Measurements from ENCODE around the gene FADS6.
"Not testable (repeated sequence)": the region's sequence is repeated elsewhere in the genome, so short reads cannot be mapped to it uniquely, and the experiment has no call there.

Gene FADS6

GRCh38 chr17:74888469-74888868, 5.0 kb downstream of the FADS6 start:
- no peak for DNase-seq (ENCODE audit: low spot score)

GRCh38 chr17:74883241-74883745, 10.1 kb downstream of the FADS6 start:
- DNase-seq (ENCODE audit: low spot score), result no peak

DNA sequence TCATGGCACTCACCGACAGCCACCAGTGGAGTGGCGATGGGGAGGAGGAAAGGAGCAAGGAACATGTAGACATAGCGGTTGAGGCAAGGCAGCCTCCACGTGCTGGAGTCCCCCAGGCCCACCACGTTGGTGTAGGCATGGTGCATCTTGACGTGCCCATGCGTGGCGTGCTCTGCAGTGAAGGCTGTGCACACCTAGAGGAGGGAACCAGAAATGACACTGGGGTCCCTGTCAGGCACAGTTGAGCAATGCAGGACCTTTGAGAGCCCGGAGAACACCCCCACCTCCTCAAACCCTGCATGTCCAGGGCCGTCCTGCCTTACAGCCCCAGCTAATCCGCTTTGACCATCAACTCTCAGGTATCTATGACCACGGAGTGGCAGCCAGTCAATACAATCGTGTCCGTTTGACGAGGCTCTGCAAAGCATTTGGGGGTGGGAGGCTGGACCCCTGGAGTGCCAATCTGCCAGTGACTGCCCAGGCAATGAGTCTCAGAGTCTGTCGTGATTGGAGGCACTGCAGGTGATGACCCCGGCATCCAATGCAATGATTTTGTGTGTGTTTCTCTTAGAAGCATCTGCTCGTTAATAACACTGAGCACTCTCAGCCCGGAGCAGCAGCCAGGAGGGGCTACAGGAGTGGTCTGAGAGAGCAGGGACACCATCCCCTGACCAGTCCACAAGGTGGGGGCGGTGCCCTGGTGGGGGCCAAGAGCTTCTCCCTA, 10.8 kb downstream of the FADS6 start:
- DNase-seq (ENCODE audit: low spot score), result no peak

- no peak for DNase-seq (ENCODE audit: low spot score)
Observed at GRCh38 chr17:74881073-74881472, 12.4 kb downstream of the FADS6 start.

DNA sequence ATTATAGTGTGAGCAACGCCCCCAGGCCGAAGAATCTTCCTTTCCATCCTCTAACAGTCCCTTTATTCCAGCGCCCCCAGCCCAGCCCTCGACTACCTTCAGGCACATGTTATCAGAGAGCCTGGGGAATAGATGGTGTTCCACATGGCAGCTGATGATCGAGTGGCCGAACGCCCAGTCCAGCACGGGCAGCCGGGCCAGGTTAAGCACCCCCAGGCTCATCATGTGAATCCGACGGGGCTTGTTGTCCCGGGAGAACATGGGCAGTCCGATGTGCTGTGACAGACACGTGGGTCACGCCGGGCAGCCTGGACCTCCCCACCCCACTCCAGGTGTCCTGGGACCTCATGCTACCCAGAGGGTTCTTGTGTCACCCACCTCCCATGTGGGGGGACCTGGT, 14.1 kb downstream of the FADS6 start:
- DNase-seq (ENCODE audit: low spot score), result no peak

GRCh38 chr17:74878658-74879057, 14.8 kb downstream of the FADS6 start:
- DNase-seq (ENCODE audit: low spot score), result no peak

- no peak for DNase-seq (ENCODE audit: low spot score)
Observed at GRCh38 chr17:74877592-74878548, 15.6 kb downstream of the FADS6 start.

GRCh38 chr17:74875977-74876593, 17.3 kb downstream of the FADS6 start:
- DNase-seq (ENCODE audit: low spot score), result no peak

DNA sequence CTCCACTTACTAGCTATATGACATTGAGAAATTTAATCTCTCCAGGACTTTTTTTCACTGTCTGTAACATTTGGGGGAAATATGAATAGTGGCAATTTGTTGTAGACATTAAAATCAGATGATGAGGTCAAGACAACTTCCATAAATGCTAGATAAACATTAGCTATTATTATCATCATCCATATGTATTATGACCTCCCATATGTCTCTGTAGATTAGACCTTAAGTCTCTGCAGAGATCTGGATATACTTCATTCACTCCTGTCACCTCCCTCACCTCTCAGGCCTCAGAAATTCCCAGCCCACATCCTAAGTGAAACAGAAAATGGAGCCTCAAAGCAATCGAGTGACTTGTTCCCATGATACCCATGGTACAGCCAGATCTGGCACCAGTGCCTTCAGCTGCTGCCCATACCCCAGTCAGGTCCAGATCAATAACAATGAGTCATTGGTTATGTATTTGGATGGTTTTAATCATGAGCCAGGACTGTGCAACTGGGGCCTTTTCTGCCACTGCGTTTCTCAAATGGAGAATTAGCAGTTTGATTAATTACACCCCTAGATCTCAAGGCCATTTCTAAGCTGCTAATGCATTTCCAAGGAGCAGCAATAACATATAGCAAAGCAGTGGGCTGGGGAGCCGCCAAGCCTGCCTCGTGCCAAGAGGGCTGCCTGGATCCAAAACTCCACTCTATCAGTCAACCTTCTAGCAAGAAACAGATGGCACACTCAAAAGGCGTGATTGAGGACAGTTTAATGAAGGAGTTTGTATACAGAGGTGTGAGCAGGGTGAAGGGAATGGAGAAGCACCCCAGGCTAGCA, 18.1 kb downstream of the FADS6 start:
- DNase-seq (ENCODE audit: low spot score), result no peak

- no peak for DNase-seq (ENCODE audit: low spot score)
Observed at GRCh38 chr17:74874615-74875037, 18.8 kb downstream of the FADS6 start.

GRCh38 chr17:74873874-74874614, 19.4 kb downstream of the FADS6 start:
- DNase-seq (ENCODE audit: low spot score), result peak; percentile 13

DNA sequence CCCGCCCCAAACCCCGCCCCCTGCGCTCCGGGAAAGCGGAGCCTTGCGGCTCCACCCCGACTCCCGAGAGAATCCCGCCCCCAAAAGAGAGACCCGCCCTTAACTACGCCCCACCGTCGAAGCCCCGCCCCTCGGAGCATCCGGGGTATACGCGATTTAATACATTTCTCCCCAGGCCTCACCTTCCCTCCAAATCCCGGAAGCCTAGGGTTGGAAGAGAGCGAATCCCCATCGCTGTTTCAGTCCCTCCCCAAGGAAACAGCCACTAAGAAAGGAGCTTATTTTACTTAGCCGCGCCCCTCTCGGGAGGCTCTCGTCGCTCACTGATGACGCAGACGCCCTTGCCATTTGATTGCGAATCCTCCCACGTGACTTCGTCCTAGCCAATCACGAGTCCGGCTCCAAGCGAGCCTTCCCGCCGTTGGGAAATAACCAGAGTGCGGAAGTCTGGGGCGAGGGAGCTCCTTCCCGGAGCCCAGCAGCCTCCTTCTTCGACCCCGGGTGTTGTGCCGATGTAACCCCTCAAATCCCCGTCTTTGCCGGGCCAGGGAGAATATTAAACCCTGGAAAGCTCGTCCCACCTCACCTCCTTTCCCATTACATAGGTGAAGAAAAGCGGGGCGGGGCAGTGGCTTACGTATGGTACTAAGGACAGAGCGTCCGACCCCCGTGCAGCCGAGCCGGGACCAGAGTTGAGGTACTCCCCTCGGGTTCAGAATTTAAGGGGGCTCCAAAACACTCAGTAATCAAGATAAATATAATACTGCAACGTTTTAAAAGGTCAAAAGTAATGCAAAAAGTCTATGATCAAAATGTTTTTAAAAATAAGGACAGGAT, 20.2 kb downstream of the FADS6 start:
- DNase-seq (ENCODE audit: low spot score), result peak; percentile 100

- no peak for DNase-seq (ENCODE audit: low spot score)
Observed at GRCh38 chr17:74872313-74873036, 21.0 kb downstream of the FADS6 start, which contains the start of gene FDXR. FDXR (minus strand) TSS chr17:74872994; CDS start chr17:74872944, 50 bp downstream.

DNA sequence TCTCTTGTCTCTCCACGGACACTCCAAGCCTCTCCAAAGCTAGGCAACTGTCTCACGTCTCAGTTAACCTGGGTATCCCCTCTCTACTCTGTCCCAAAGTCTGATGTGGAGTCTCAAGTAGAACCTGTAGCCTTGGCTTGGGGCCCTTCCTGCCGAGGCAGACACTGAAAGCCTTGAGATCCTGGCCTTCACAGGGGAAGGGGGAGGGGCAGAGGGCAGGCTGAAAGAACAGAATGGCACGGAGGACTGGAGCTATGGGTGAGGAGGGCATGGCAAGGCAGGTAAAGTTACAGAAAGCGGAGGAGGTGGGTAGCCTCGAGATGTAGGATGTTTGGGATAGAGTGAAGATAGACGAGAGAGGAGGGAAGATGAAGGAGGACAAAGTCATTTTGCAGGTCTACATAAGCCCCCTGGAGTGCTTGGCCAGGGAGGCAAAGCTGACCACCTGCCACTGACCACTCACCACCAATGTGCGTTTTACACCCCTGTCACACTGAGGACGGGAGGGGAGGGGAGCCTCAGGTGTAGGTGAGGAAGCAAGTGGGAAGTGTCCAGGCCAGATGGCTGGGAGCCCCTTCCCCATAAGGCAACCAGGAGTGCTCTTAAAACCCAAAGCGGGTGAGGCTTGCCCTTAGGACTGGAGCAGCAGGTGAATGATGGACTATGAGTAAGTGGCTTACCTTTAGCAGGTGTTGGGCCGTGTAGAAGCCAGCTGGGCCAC, 21.9 kb downstream of the FADS6 start:
- DNase-seq (ENCODE audit: low spot score), result no peak

DNA sequence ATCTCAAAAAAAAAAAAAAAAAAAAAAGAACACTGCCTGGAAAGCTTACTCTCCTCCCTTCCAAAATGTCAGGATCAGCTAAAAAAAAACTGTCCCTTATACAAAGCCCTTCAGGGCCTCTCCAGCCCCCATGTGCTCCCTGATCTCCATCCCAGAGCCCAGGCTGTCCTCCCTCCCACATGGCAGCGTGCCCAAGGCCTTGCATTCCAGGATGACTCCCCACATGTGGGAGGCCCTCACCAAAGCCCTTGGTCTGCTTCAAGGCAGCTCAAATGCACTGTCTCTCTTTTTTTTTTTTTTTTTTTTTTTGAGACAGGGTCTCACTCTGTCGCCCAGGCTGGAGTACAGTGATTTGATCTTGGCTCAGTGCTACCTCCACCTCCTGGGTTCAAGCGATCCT, 22.9 kb downstream of the FADS6 start:
- DNase-seq (ENCODE audit: low spot score), result no peak

GRCh38 chr17:74870028-74870427, 23.4 kb downstream of the FADS6 start:
- not testable (repeated sequence) for DNase-seq (ENCODE audit: low spot score)

GRCh38 chr17:74868908-74869255, 24.6 kb downstream of the FADS6 start:
- DNase-seq (ENCODE audit: low spot score), result no peak

DNA sequence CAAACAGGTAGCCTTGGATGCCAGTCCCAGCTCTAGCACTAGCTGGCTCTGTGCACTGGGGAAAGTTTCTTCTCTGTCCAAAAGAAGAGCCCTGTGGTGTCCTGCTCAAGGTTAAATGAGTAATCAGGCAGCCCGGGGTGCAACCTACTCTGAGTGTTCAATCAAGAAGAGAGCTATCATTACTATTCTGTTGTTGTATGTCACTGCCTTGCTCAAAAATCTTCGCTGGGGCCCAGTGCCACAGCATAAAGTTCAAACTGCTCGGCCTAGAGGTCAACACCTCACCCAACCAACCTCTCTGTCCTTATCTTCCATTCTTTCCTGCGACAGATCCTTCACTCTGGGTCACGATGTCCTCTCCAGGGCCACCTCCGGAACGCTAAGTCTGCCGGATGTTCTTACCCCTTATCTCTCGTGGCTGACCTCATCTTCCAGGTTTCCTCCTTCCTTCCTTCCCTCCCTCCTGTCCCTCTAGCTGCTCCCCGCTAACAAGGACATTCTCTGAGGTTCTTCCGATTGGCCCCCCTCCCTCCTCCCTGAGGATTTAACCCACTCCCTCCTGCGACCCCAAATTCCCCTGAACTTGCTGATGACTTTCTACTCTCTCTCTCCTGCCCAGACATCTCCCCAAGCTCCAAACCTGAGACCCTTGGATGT, 25.1 kb downstream of the FADS6 start:
- no peak for DNase-seq (ENCODE audit: low spot score)

All from hematopoietic multipotent progenitor cell treated with erythropoietin and hydrocortisone succinate and interleukin-3 and kit ligand, for 15 days (in vitro differentiated cells).